Fibroblast of lung (primary cell): ENCODE measurements around the gene ANKRD7.

Source experiments
- EZH2 ChIP-seq: IDR thresholded peaks from 2 replicates; pipeline ENCODE4 v1.5.1; 2012; ENCODE audit warnings: low read length, control low read depth, mild to moderate bottlenecking; ENCODE audit errors: missing control alignments
- TF ChIP-seq, protein P1 (sequence below), 2 donors: IDR thresholded peaks in 1 of 2; conservative IDR thresholded peaks in 1 of 2; 1 replicate in 1 of 2; 2 replicates in 1 of 2; pipeline ENCODE4 v1.5.1; 2011 to 2012; ENCODE audit warnings: low read length in 2 of 2, control low read depth in 1 of 2, inconsistent platforms in 1 of 2, low read depth in 1 of 2, mild to moderate bottlenecking in 1 of 2

DNA sequence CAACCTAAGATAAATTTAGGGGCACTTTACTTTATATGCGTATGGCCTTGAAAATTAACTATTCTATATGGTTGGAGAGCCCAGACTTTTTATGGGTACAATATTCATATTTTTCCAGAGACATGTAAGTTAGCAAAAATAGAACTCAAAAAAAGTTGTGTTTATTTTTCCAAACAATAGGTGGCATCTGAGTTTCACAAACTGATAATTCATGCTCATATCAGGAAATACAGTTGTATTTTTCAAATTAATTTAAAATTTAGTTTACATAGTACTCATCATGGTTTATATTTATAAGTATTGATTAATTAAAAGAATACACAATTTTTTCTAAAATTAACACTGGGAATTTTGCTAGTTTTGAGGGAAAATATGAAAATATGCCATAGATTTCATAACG, 34.6 kb downstream of the ANKRD7 start:
- TF ChIP-seq, protein P1, sequence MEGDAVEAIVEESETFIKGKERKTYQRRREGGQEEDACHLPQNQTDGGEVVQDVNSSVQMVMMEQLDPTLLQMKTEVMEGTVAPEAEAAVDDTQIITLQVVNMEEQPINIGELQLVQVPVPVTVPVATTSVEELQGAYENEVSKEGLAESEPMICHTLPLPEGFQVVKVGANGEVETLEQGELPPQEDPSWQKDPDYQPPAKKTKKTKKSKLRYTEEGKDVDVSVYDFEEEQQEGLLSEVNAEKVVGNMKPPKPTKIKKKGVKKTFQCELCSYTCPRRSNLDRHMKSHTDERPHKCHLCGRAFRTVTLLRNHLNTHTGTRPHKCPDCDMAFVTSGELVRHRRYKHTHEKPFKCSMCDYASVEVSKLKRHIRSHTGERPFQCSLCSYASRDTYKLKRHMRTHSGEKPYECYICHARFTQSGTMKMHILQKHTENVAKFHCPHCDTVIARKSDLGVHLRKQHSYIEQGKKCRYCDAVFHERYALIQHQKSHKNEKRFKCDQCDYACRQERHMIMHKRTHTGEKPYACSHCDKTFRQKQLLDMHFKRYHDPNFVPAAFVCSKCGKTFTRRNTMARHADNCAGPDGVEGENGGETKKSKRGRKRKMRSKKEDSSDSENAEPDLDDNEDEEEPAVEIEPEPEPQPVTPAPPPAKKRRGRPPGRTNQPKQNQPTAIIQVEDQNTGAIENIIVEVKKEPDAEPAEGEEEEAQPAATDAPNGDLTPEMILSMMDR (conservative IDR thresholded peaks at IDR 0.05 in 1 of 2, IDR thresholded peaks at IDR 0.05 in 1 of 2; ENCODE audit: low read depth in 1 of 2, low read length in 2 of 2): no peak
- no peak for TF ChIP-seq EZH2
